ENCODE results near the gene SETX. TPM values are rescaled to one million over a fixed set of nuclear protein-coding genes. Genes with fewer than 3 reads are reported as not detected.
A peak's percentile ranks its signal among the peaks of the same experiment; 100 is the strongest.

Gene SETX
- total and polyA plus RNA-seq, 2 of the 13 experiments (the other 11 are each of a cell fraction or from before 2014, with no cell fraction given) = 13.2 to 39.0 TPM

- TF ChIP-seq ZBTB44 (CRISPR knock-in tag; IDR thresholded peaks at IDR 0.05) (no peak), ZNF589 (CRISPR knock-in tag; conservative IDR thresholded peaks at IDR 0.05) (no peak), FOXK1 (CRISPR knock-in tag; IDR thresholded peaks at IDR 0.05; ENCODE audit: borderline replicate concordance, low read depth) (no peak)
Observed at GRCh38 chr9:132341177-132341840, 13.5 kb downstream of the SETX start (continued).

GRCh38 chr9:132334364-132334763, 20.4 kb downstream of the SETX start:
- 97% methylated on average over 3 of the region's 3 CpGs for WGBS (ENCODE audit: low lambda C conversion rate)
- CTCF ChIA-PET (ENCODE audit: low intra/inter-chr PET ratio, low total read pairs) = no interaction called here
- Histone ChIP-seq H3K4me3 (replicated peaks in 1 of 3; ENCODE audit: insufficient read depth in 1 of 3, low read depth in 2 of 3, low read length in 3 of 3) (no peak overlapping the region), H3K4me1 (ENCODE audit: insufficient read depth, low read length) (no peaks in the 10 kb centered on the region), H3K4me2 (ENCODE audit: low read depth, low read length) (no peak overlapping the region), H4K20me1 (ENCODE audit: insufficient read depth, low read length) (no peaks in the 10 kb centered on the region), H3K9ac (ENCODE audit: insufficient read depth, low read depth, low read length) (no peak overlapping the region), H3K27ac (ENCODE audit: extremely low read length, insufficient read depth, low read length) (no peak overlapping the region), H2AFZ (ENCODE audit: low read length) (no peak overlapping the region), H3K27me3 (ENCODE audit: control insufficient read depth in 1 of 2, insufficient read depth in 2 of 2, low read length in 2 of 2) (no peaks in the 10 kb centered on the region), H3K79me2 (ENCODE audit: insufficient read depth, low read length) (no peaks in the 10 kb centered on the region), H3K9me3 (ENCODE audit: low read length) (no peaks in the 10 kb centered on the region), H3K36me3 (replicated peaks in 1 of 2; ENCODE audit: control insufficient read depth in 1 of 2, insufficient read depth in 2 of 2, low read length in 2 of 2) (peaks cover 17 to 65% of the 10 kb centered on the region in 2 experiments)
- intact Hi-C loops (cut with micrococcal nuclease; ENCODE audit: unreplicated experiment) (no loop called here), in situ Hi-C loops (cut with HindIII; ENCODE audit: extremely low pct_ligation_motif_present, low pct_unique_long_range_greater_than_20kb) (no loop called here)
- POLR2A ChIA-PET = no interaction called here
- ATAC-seq (no peak), FAIRE-seq (no peak), DNase-seq (ENCODE audit: low spot score) (no peak)
- no TSS peak for BruUV-seq (replicated peaks)
- TF ChIP-seq ZNF407 (CRISPR knock-in tag; IDR thresholded peaks at IDR 0.05; ENCODE audit: not compliant biosample characterization) (no peak), MAFK (conservative IDR thresholded peaks at IDR 0.05 in 1 of 2, IDR thresholded peaks at IDR 0.05 in 1 of 2; ENCODE audit: low read length in 2 of 2) (peak; percentile 47 to 57; a peak in 3 of 4 replicates), NFIC (IDR thresholded peaks at IDR 0.05; ENCODE audit: low read length) (no peak), USF2 (IDR thresholded peaks at IDR 0.05; ENCODE audit: low read depth, low read length) (no peak), USF2 (CRISPR knock-in tag; IDR thresholded peaks at IDR 0.05; ENCODE audit: borderline replicate concordance) (no peak), BRCA1 (CRISPR knock-in tag; IDR thresholded peaks at IDR 0.05) (no peak), RBM39 (IDR thresholded peaks at IDR 0.05; ENCODE audit: low read depth, low read length, poor library complexity, severe bottlenecking) (no peak)
